Hepatocyte (in vitro differentiated cells): ENCODE results near the gene NAPEPLD.

ENCODE experiments used
- CTCF ChIP-seq: fragments of 200-600 bp; sonication (generic); IDR thresholded peaks from 2 replicates; pipeline ENCODE4 v1.5.1; 2016; ENCODE audit warnings: antibody characterized with exemption, mild to moderate bottlenecking; ENCODE audit not compliant: poor library complexity
- EZH2phosphoT487 ChIP-seq: fragments of 200-600 bp; sonication (generic); IDR thresholded peaks from one replicate; pipeline ENCODE4 v1.6.1; 2018; ENCODE audit warnings: antibody characterized with exemption, mild to moderate bottlenecking, low read depth, moderate library complexity; ENCODE audit not compliant: unreplicated experiment, severe bottlenecking

- TF ChIP-seq CTCF (no peak), EZH2phosphoT487 (no peak)
Measured at GRCh38 chr7:103100348-103100747, 48.6 kb downstream of the NAPEPLD start.
